GM12878 (cell line): ENCODE data around the gene MAP4K4. TPM values are rescaled to one million over a fixed set of nuclear protein-coding genes. Genes with fewer than 3 reads are reported as not detected.

Source experiments
- ATAC-seq: fragments of 200-7000 bp; cut with Tn5 transposase; 3 replicates; pipeline ENCODE4 v1.9.1; 2020; ENCODE audit warnings: mild to moderate bottlenecking, moderate library complexity
- BruUV-seq: library from RNA; stranded (reverse); fragments of 400-500 nt; replicated peaks from 2 replicates; lab custom pipeline; 2021; lab: Mats Ljungman, UMichigan
- CTCF ChIA-PET: fragments of 300-600 bp; sonication (Branson Sonifier 250); formaldehyde crosslinking; extraction: SDS; loops from one replicate; lab custom pipeline; 2021; ENCODE audit warnings: inconsistent platforms; lab: Yijun Ruan, JAX
- POLR2A ChIA-PET: fragments of 350-600 bp; formaldehyde crosslinking; extraction: SDS; loops from one replicate; lab custom pipeline; 2021; ENCODE audit warnings: inconsistent platforms; lab: Charles Lee
- RAD21 ChIA-PET: fragments of 300-600 bp; sonication (Branson Sonifier 250); formaldehyde crosslinking; loops from one replicate; lab custom pipeline; 2023; ENCODE audit warnings: antibody characterized with exemption; ENCODE audit not compliant: unreplicated experiment; lab: Charles Lee
- SMC1A ChIA-PET: fragments of 300-600 bp; sonication (Branson Sonifier 250); formaldehyde crosslinking; loops from one replicate; lab custom pipeline; 2023; ENCODE audit not compliant: unreplicated experiment, uncharacterized antibody; lab: Charles Lee
- DNase-seq: peaks from one replicate; pipeline ENCODE4 v3.0.0-alpha.2; 2011; ENCODE audit warnings: low read depth, low spot score
- FAIRE-seq: peaks from 3 replicates; lab custom pipeline; 2011; peaks lifted over from hg19 to GRCh38; lab: Jason Lieb, UNC
- H2AFZ ChIP-seq: 2 replicates; pipeline ENCODE4 v1.6.0; 2011; ENCODE audit warnings: low read depth, low read length, control low read depth; ENCODE audit not compliant: control insufficient read depth
- H3K27ac ChIP-seq: 2 replicates; pipeline ENCODE4 v1.5.1; 2011; ENCODE audit warnings: control low read depth; ENCODE audit not compliant: control insufficient read depth, insufficient read depth
- H3K27me3 ChIP-seq, 2 experiments: replicated peaks in 1 of 2; 2 replicates each; pipeline versions ENCODE4 v1.6.0 to v1.6.1; 2011; ENCODE audit warnings: low read length in 1 of 2; ENCODE audit not compliant: control insufficient read depth in 2 of 2, insufficient read depth in 2 of 2
- H3K36me3 ChIP-seq, 2 experiments: 2 replicates each; pipeline ENCODE4 v1.5.1; 2011; ENCODE audit warnings: low read length in 1 of 2; ENCODE audit not compliant: control insufficient read depth in 2 of 2, insufficient read depth in 2 of 2
- H3K4me1 ChIP-seq: 2 replicates; pipeline ENCODE4 v1.6.1; 2011; ENCODE audit warnings: mild to moderate bottlenecking, low read length, moderate library complexity, mixed read lengths; ENCODE audit not compliant: control insufficient read depth, insufficient read depth
- H3K4me2 ChIP-seq: 2 replicates; pipeline ENCODE4 v1.6.0; 2011; ENCODE audit warnings: control low read depth; ENCODE audit not compliant: control insufficient read depth, insufficient read depth
- H3K4me3 ChIP-seq: fragments of 200-600 bp; sonication (generic); 2 replicates; pipeline ENCODE4 v1.5.1; 2016
- H3K79me2 ChIP-seq: 2 replicates; pipeline ENCODE4 v1.6.0; 2011; ENCODE audit warnings: low read length; ENCODE audit not compliant: control insufficient read depth, insufficient read depth
- H3K9ac ChIP-seq: 2 replicates; pipeline ENCODE4 v1.8.0; 2011; ENCODE audit warnings: low read length, control low read depth, mixed read lengths; ENCODE audit not compliant: control insufficient read depth, insufficient read depth
- H3K9me3 ChIP-seq: replicated peaks from 3 replicates; pipeline ENCODE4 v1.5.1; 2011; ENCODE audit warnings: mild to moderate bottlenecking, low read length; ENCODE audit not compliant: control insufficient read depth, insufficient read depth
- H4K20me1 ChIP-seq: 2 replicates; pipeline ENCODE4 v1.6.0; 2011; ENCODE audit not compliant: control insufficient read depth, insufficient read depth
- BACH1 ChIP-seq: fragments of 450-650 bp; IDR thresholded peaks from 2 replicates; pipeline ENCODE4 v1.6.1; 2017; ENCODE audit warnings: mild to moderate bottlenecking, borderline replicate concordance
- CHD2 ChIP-seq: IDR thresholded peaks from 2 replicates; pipeline ENCODE4 v1.6.1; 2011; ENCODE audit warnings: low read depth, low read length, improper control_type of control experiment, borderline replicate concordance
- CREB1 ChIP-seq: IDR thresholded peaks from 2 replicates; pipeline ENCODE4 v1.6.1; 2012; ENCODE audit warnings: low read depth, mild to moderate bottlenecking, inconsistent platforms
- E2F4 ChIP-seq: IDR thresholded peaks from 2 replicates; pipeline ENCODE4 v1.6.1; 2012; ENCODE audit warnings: low read depth, low read length, improper control_type of control experiment
- LARP7 ChIP-seq: fragments of 450-650 bp; IDR thresholded peaks from 2 replicates; pipeline ENCODE4 v1.6.1; 2017; ENCODE audit warnings: mild to moderate bottlenecking
- MAX ChIP-seq: IDR thresholded peaks from 2 replicates; pipeline ENCODE4 v1.6.1; 2012; ENCODE audit warnings: low read depth, low read length, improper control_type of control experiment
- MTA3 ChIP-seq: IDR thresholded peaks from 2 replicates; pipeline ENCODE4 v1.6.1; 2012; ENCODE audit warnings: low read length, inconsistent platforms, borderline replicate concordance
- NFYA ChIP-seq: IDR thresholded peaks from 2 replicates; pipeline ENCODE4 v1.6.1; 2011; ENCODE audit warnings: low read depth, mild to moderate bottlenecking, low read length, improper control_type of control experiment, borderline replicate concordance
- RAD21 ChIP-seq: IDR thresholded peaks from 2 replicates; pipeline ENCODE4 v1.6.1; 2011; ENCODE audit warnings: mild to moderate bottlenecking, low read depth, low read length, moderate library complexity; ENCODE audit not compliant: insufficient read depth
- REST ChIP-seq: IDR thresholded peaks from 2 replicates; pipeline ENCODE4 v1.6.1; 2012; ENCODE audit warnings: mild to moderate bottlenecking, low read depth, low read length
- SKIL ChIP-seq: fragments of 450-650 bp; IDR thresholded peaks from 2 replicates; pipeline ENCODE4 v1.6.1; 2017; ENCODE audit warnings: mild to moderate bottlenecking, low read depth, inconsistent platforms; ENCODE audit not compliant: poor library complexity, severe bottlenecking
- SPI1 ChIP-seq: IDR thresholded peaks from 2 replicates; pipeline ENCODE4 v1.6.1; 2011; ENCODE audit warnings: low read depth, mild to moderate bottlenecking, low read length, moderate library complexity, borderline replicate concordance; ENCODE audit not compliant: insufficient read depth
- ZNF592 ChIP-seq: fragments of 450-650 bp; IDR thresholded peaks from 2 replicates; pipeline ENCODE4 v1.6.1; 2017; ENCODE audit warnings: mild to moderate bottlenecking, moderate library complexity
- WGBS: methylation state at CpG from one replicate; pipeline ENCODE4 v1.1.6; 2016; ENCODE audit warnings: low lambda C conversion rate; ENCODE audit not compliant: insufficient replicate concordance, insufficient coverage; ENCODE audit errors: missing lambda C conversion rate; 5-methylcytosine and 5-hydroxymethylcytosine counted together
- in situ Hi-C: fragments of 300-500 bp; cut with MboI; formaldehyde crosslinking; loops from 9 replicates; pipeline ENCODE4 v1.14.3; 2018; ENCODE audit warnings: mixed read lengths
- intact Hi-C: fragments of 100-400 bp; cut with micrococcal nuclease; formaldehyde crosslinking; loops from one replicate; pipeline ENCODE4 v1.14.2; 2022; ENCODE audit not compliant: unreplicated experiment
- polyA plus RNA-seq, 11 experiments: library from polyadenylated mRNA; depleted of rRNA in 4 of 11; unstranded in 6 of 11; stranded (reverse) in 5 of 11; fragments of >200 nt; fragmentation: Nextera tagmentation in 4 of 11; fragmentation: Illumina TruSeq in 1 of 11; extraction: Ambion mirVana in 4 of 11; extraction: Trizol in 1 of 11; gene quantifications; 1 replicate in 1 of 11; 2 replicates in 10 of 11; pipeline versions ENCODE4 v1.2.1 to v1.2.3, GENCODE V29; 2011 to 2016; ENCODE audit warnings: inconsistent platforms in 2 of 11, missing spikeins in 2 of 11, low read depth in 1 of 11
- total RNA-seq, 4 experiments: library from RNA; depleted of rRNA in 3 of 4; stranded (reverse); fragments of >200 nt in 3 of 4; fragmentation: Illumina TruSeq in 1 of 4; extraction: Trizol in 1 of 4; gene quantifications; 2 replicates each; pipeline versions ENCODE4 v1.2.1 to v1.2.3, GENCODE V29; 2013 to 2021

Gene MAP4K4
- total and polyA plus RNA-seq, 10 of the 15 experiments (the other 5 are each of a cell fraction or from before 2014, with no cell fraction given) = 1.9 to 50.4 (median 9.7) TPM

GRCh38 chr2:101728865-101729264 lies 31.4 kb downstream of the MAP4K4 start:
- Histone ChIP-seq H3K79me2 (no peaks in the 10 kb centered on the region), H3K27me3 (no peaks in the 10 kb centered on the region), H3K27ac (no peak overlapping the region), H3K4me2 (no peak overlapping the region), H2AFZ (no peak overlapping the region), H3K4me1 (no peaks in the 10 kb centered on the region), H4K20me1 (no peaks in the 10 kb centered on the region), H3K36me3 (no peaks in the 10 kb centered on the region), H3K9ac (no peak overlapping the region), H3K4me3 (no peak overlapping the region), H3K9me3 (no peaks in the 10 kb centered on the region)
- ATAC-seq = no peak
- in situ Hi-C loops = no loop called here
- ChIA-PET POLR2A (interaction anchor here (0.5 to 1.2 kb wide), 2 partner anchors 11 to 12 kb away, joined by 3 to 4 read pairs; no protein-coding TSS in a partner anchor), CTCF (interaction anchor here (1.0 kb wide), 1 partner anchor 46 kb away, joined by 4 read pairs; no protein-coding TSS in a partner anchor), SMC1A (interaction anchor here (0.6 to 1.6 kb wide), 5 partner anchors 10 to 93 kb away, joined by 3 to 7 read pairs (median 3); no protein-coding TSS in a partner anchor), RAD21 (no interaction called here)
- no peak for DNase-seq
- no peak for FAIRE-seq
- 0% methylated on average over 1 of the region's 1 CpG for WGBS
- no TSS peak for BruUV-seq
- intact Hi-C loops = no loop called here
- TF ChIP-seq REST = no peak
- no peak for TF ChIP-seq CREB1
- no peak for TF ChIP-seq LARP7
- TF ChIP-seq CHD2 = no peak
- no peak for TF ChIP-seq SKIL
- TF ChIP-seq MAX = no peak
- TF ChIP-seq SPI1 = no peak
- no peak for TF ChIP-seq RAD21
- no peak for TF ChIP-seq MTA3
- TF ChIP-seq BACH1 = no peak
- no peak for TF ChIP-seq ZNF592
- no peak for TF ChIP-seq E2F4
- no peak for TF ChIP-seq NFYA
